Measurements from ENCODE around the gene AP1AR.

Gene AP1AR

GRCh38 chr4:112222219-112222955 lies 9.2 kb upstream of the AP1AR start:
- DNase-seq (ENCODE audit: low read depth in 3 of 3, low spot score in 1 of 3), result no peak

GRCh38 chr4:112225157-112225556 lies 6.4 kb upstream of the AP1AR start:
- DNase-seq (ENCODE audit: low read depth in 3 of 3, low spot score in 1 of 3), result no peak

- DNase-seq (ENCODE audit: low read depth in 3 of 3, low spot score in 1 of 3), result peak; percentile 86 to 95 (median 89)
Observed at GRCh38 chr4:112230879-112231778, 458 bp upstream of the AP1AR start.

- DNase-seq (ENCODE audit: low read depth in 3 of 3, low spot score in 1 of 3), result peak in 1 of 3 donors; percentile 20
Observed at GRCh38 chr4:112234952-112235609, 3.5 kb downstream of the AP1AR start.

GRCh38 chr4:112236040-112236439 lies 4.5 kb downstream of the AP1AR start:
- no peak for DNase-seq (ENCODE audit: low read depth in 3 of 3, low spot score in 1 of 3)

GRCh38 chr4:112238833-112239232 lies 7.2 kb downstream of the AP1AR start:
- DNase-seq (ENCODE audit: low read depth in 3 of 3, low spot score in 1 of 3), result no peak

GRCh38 chr4:112245383-112245782 lies 13.8 kb downstream of the AP1AR start:
- DNase-seq (ENCODE audit: low read depth in 3 of 3, low spot score in 1 of 3), result no peak

GRCh38 chr4:112247021-112247420 lies 15.4 kb downstream of the AP1AR start:
- DNase-seq (ENCODE audit: low read depth in 3 of 3, low spot score in 1 of 3), result no peak

- DNase-seq (ENCODE audit: low read depth in 3 of 3, low spot score in 1 of 3), result no peak
Observed at GRCh38 chr4:112251019-112251643, 19.5 kb downstream of the AP1AR start.

- no peak for DNase-seq (ENCODE audit: low read depth in 3 of 3, low spot score in 1 of 3)
Observed at GRCh38 chr4:112252234-112252633, 20.6 kb downstream of the AP1AR start.

- DNase-seq (ENCODE audit: low read depth in 3 of 3, low spot score in 1 of 3), result no peak
Observed at GRCh38 chr4:112253382-112254000, 21.9 kb downstream of the AP1AR start.

GRCh38 chr4:112257098-112257497 lies 25.5 kb downstream of the AP1AR start:
- no peak for DNase-seq (ENCODE audit: low read depth in 3 of 3, low spot score in 1 of 3)

GRCh38 chr4:112266823-112267222 lies 35.2 kb downstream of the AP1AR start:
- no peak for DNase-seq (ENCODE audit: low read depth in 3 of 3, low spot score in 1 of 3)

GRCh38 chr4:112270051-112270450 lies 38.5 kb downstream of the AP1AR start:
- DNase-seq (ENCODE audit: low read depth in 3 of 3, low spot score in 1 of 3), result no peak

- no peak for DNase-seq (ENCODE audit: low read depth in 3 of 3, low spot score in 1 of 3)
Observed at GRCh38 chr4:112270640-112271421, 39.2 kb downstream of the AP1AR start.

GRCh38 chr4:112272292-112272691 lies 40.7 kb downstream of the AP1AR start:
- DNase-seq (ENCODE audit: low read depth in 3 of 3, low spot score in 1 of 3), result no peak

GRCh38 chr4:112274959-112275358 lies 43.4 kb downstream of the AP1AR start:
- no peak for DNase-seq (ENCODE audit: low read depth in 3 of 3, low spot score in 1 of 3)

GRCh38 chr4:112276113-112276512 lies 44.5 kb downstream of the AP1AR start:
- no peak for DNase-seq (ENCODE audit: low read depth in 3 of 3, low spot score in 1 of 3)

GRCh38 chr4:112277220-112277619 lies 45.6 kb downstream of the AP1AR start:
- DNase-seq (ENCODE audit: low read depth in 3 of 3, low spot score in 1 of 3), result no peak
